GM18499 (cell line): ENCODE measurements around the gene COX5B.
"Not testable (repeated sequence)": the region's sequence is repeated elsewhere in the genome, so short reads cannot be mapped to it uniquely, and the experiment has no call there.

ENCODE experiments used
- ATAC-seq: cut with Tn5 transposase; IDR thresholded peaks from one replicate; pipeline ENCODE4 v1.9.1; 2021; ENCODE audit warnings: moderate number of reproducible peaks; ENCODE audit not compliant: insufficient read depth, unreplicated experiment

COX5B gene, protein sequence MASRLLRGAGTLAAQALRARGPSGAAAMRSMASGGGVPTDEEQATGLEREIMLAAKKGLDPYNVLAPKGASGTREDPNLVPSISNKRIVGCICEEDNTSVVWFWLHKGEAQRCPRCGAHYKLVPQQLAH

DNA sequence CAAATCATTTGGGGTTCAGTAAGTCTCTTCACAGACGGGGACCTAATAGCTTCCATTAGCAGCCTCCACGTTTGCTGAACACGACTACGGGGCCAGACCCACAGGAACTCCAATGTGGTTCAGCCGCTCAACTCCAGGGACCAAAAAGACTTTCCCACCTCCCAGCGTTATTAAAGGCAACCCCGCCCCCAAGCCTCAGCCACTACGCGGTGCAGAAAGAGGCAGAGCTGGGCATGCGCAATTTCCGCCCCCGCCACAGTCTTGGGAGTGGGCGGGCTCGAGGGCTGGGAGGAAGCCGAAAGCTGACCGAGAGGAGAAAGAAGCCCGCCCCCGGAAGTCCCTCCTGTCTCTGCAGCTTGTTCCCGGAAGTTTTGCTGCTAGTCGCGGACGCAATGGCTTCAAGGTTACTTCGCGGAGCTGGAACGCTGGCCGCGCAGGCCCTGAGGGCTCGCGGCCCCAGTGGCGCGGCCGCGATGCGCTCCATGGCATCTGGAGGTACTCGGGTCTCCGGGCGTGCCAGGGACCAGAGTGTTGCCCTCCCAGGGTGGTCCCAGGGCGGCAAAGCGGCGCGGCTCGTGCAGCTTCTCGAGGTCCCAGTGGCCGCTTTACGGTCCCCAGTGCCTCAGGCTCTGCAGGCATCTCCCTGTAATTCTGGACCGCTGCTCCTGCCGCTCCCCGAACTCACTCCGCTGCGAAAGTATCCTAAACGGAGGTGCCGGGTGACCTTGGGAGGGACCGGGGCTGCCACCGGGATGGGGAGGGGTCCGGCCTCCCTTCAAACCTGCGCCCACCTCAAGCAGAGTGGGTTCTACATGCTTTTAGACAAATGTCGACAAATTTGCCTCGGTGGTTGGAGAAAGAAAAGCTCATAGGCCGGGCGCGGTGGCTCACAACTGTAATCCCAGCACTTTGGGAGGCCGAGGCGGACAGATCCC, at the start of gene COX5B:
COX5B (plus strand) TSS at position 368 of the 935 bp plus-strand sequence; CDS start at position 393, 25 bp downstream.
- ATAC-seq = peak; percentile 87

DNA sequence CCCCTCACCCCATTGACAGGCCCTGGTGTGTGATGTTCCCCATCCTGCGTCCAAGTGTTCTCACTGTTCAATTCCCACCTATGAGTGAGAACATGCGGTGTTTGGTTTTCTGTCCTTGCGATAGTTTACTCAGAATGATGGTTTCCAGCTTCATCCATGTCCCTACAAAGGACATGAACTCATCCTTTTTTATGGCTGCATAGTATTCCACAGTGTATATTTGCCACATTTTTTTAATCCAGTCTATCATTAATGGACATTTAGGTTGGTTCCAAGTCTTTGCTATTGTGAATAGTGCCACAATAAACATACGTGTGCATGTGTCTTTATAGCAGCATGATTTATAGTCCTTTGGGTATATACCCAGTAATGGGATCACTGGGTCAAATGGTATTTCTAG, 49.7 kb upstream of the COX5B start:
- ATAC-seq = not testable (repeated sequence)

DNA sequence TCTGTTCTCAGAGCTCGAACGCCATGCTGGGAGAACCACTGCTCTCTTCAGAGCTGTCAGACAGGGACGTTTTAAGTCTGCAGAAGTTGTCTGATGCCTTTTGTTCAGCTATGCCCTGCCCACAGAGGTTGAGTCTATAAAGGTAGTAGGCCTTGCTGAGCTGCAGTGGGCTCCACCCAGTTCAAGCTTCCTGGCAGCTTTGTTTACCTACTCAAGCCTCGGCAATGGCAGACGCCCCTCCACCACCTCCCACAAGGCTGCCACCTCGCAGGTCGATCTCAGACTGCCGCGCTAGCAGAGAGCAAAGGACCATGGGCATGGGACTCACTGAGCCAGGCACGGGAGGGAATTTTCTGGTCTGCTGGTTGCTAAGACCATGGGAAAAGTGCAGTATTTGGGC, 44.3 kb upstream of the COX5B start:
- ATAC-seq = not testable (repeated sequence)

DNA sequence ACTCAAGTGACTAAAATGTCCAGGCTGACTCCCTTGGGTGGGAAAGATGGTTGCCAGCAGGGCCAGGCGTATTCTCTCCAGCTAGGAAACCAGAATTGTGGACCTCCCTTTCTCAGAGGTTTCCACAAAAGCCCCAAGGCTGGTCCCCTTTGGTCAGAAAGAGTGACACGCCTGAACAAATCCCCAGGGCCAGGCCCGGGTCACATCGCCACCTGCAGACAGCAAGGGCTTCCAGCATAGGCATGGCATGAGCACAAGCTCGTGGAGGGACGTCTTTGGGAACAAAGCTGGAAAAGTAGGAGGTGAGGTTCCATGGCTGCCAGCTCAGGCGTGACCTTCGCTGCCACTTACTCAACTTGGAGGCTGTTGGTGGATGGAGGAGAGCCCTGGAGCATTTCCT, 40.8 kb upstream of the COX5B start:
- not testable (repeated sequence) for ATAC-seq

DNA sequence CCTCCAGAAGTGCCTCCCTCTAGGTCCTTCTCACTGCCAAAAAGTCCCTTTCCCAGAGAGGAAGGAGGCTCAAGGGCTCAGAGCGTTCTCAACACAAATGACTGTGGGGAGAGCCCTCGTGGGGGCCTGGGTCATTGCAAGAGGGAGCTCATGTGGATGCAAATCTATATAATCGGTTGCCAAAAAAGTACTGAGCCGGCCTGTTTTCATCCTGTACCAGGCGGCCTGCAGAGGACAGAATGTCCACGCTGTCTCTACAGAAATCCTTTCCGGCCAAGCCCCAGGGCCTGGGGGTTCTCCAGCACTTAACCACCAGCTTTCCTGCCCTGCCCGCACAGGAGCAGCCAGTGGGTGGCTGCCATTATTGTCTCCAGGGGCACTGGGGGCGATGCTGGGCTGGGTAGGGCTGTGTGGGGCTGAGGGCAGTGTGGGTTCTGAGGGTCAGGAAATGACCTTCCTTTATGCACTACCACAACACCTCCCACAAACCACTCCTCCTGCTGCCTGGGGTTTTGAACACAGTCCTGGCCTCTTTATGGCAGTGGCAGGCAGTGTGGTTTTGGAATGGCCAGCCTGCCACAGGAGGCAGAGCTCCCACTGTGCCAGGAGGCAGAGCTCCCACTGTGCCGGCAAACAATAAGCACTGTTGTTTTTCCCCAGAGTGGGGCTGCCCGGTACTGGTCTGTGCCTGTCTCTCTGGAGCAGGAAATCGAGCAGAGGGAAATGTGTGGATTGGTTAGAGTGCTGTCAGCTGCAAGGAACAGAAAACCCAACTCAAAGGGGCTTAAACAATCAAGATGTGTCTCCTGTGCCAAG, 40.1 kb upstream of the COX5B start:
- ATAC-seq = not testable (repeated sequence)

DNA sequence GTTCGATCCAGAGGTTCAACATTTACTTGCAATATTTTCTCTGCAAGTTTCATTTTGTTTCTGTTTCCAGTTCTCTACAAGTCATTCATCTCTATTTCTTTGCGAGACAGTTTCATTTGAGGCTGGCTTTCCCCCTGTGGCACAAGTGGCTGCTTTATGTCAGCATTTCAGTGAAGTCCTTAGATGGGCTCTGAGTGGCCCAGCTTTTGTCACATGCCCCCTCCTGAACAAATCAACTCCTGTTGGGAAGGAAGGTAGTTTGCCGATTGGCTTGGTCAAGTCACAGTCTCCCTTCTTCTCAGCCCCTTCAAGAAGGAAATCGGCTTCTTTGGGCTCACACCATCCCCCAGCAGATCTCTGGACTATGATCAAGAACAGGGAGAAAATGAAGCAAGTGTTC, 37.1 kb upstream of the COX5B start:
- ATAC-seq = not testable (repeated sequence)

DNA sequence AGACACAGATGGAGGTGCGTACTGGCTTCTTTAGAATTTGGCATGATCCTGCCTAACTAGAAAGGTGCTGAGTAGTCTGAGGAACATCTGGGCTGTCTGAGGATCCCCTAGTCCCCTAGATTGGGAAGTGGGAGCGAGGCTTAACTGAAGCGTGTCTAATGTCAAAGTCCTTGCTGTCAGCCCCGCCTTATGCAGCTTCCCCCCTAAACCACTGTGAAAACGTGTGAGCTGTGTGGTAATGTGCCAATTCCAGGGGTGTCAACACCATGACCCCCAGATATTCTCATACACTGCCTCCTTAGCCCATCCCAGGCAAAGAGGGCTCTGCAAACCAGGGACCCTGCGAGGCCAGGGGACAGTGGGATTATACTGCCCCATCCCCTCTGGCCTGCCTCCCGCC, 34.0 kb upstream of the COX5B start:
- not testable (repeated sequence) for ATAC-seq

DNA sequence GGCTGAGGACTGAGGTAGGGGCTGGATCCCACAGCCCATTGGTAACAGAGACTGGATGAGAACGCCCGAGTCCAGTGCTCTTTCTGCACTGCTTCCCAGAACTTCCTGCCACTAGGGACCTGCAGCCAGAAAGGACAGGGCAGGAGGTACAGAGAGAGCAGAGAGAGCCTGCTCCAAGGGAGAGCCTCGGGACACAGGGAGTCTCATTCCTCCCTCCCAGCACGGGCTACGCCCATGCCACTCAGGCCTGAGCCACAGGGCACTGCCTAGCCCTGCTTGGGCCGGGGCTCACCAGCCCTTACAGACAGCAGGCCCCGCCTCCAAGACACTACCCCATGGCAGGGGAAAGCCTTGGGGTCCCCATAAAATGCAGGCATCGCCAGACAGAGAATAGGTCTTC, 30.1 kb upstream of the COX5B start:
- ATAC-seq = not testable (repeated sequence)

DNA sequence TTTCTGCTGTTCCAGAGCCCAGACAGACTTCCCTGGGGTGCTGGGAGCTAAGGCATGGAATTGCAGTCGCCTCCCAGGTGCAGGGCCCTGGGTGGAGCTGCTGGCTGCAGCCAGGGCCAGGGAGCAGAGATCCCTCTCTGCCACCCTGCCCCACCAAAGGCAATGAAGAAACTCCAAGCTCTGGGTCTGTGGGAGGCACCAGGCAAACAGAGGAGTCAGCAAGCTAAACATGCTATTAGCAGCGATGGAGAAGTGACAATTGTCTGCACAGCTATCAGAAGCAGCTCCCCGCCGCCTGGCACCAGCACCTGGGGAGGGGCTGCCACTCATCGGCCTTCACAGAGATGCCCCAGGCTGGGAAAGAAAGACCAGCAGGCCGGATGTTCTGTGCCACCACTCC, 28.0 kb upstream of the COX5B start:
- ATAC-seq = no peak

DNA sequence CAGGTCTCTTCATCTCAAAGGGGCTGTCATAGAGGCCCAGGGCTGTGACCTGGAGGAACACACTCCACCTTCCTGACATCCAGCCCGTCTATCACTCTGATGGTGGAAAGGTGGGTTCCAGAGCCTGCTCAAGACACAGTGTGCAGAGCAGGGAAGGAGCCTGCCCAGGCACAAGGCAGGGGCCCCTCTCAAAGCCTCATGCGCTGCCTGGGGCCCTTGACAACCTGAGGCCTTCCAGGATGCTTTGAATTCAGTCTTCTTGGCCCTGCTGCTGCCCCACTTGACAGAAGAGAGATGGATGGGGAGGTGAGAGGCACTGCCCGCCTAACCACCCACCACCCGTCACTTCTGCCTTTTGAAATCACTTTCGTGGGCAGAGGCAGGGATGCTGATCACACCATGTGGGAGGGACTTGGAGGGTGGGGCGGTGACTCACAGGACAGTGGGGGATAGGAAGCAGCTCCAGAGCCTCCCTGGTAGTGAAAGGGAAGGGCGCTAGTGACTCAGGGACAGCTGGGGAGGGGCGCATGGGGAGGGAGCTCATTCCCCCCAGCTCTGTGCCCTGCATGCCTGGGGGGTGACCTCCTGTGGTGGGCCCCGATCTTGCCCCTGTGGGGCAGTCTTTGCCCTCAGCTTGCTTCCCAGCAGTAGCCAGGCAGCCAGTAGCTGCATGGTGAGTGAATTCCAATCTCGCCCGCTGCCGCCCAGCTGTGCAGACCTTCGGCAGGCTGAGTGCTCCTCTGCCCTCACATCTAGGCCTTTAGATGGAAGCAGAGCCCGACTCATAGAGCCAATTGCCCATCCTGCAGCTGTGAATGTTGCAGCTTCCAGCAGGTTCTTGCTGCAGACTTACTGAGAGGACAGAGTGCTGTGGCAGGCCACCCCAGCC, 26.7 kb upstream of the COX5B start:
- ATAC-seq = not testable (repeated sequence)

DNA sequence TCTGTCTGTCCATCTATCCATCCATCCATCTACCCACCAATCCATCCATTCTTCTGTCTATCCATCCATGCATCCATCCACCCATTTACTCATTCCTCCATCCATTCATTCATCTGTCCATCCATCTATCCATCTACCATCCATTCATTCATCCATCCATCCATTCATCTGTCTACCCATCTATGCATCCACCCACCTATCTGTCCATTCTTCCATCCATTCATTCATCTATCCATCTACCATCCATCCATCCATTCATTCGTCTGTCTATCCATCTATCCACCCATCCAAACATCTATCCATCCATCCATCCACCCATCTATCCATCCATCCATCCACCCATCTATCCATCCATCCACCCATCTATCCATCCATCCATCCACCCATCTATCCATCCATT, 25.4 kb upstream of the COX5B start:
- ATAC-seq = not testable (repeated sequence)

DNA sequence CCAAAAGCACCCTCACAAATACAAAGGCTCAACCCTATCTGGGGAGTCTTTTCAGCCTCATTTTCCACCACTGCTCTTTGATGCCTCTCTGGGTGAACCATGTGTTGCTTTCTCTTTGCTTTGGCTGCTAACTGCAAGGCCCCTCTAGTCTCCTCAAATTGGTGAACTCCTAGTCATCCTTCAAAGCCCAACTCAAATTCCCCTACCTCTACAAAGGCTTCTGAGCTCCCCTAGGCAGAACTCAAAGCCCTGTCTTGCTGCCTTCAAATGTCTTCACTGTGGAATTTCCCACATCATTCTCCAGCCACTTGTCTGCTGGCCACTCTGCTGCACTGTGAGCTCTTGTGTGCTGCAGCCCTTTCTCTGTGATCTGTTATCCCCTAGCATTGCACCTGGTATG, 22.9 kb upstream of the COX5B start:
- not testable (repeated sequence) for ATAC-seq

DNA sequence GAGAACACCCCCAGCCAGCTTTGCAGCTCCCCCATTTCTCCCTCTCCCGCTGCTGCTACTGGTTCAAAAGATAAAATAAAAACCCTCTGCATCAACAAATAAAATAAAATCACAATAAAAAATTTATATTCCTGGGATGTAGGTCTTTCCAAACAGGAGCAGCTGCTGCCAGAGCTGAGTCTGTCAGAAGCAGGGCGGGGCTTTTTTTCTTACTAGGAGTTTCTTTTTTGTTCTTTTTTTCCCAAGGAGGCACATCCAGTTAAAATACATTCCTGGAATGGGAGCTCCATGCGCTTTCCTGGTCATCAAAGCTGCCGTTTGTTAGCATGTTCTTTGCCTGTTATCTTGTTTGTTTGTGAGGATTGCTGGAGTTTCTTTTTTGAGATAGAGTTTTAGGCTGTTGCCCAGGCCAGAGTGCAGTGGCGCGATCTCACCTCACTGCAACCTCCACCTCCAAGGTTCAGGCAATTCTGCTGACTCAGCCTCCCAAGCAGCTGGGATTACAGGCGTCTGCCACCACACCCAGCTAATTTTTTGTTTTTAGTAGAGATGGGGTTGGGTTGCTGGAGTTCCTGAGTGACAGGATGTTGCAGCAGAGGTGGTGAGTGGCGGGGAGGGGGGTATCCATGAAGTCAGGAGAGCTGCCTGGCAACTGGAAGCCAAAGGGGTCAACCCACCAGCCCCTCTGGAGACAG, 20.4 kb upstream of the COX5B start:
- ATAC-seq = not testable (repeated sequence)

DNA sequence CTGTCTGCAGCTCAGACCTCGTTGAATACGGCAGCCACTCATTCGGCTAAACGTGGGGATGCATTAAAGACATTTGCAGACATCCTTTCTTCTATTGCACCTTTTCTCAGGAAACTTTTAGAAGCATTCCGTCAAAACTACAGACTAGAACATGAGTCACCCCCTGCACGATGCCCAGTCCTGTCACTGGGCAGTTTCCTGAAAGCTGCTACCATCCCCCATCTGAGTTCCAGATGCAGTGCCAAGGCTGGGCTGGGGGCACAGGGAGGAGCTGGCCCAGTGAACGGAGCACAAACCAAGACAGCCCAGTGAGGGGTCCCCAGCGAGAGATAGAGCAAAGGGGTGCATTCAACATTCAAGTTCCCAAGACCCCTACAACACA, 19.8 kb upstream of the COX5B start:
- ATAC-seq = not testable (repeated sequence)

DNA sequence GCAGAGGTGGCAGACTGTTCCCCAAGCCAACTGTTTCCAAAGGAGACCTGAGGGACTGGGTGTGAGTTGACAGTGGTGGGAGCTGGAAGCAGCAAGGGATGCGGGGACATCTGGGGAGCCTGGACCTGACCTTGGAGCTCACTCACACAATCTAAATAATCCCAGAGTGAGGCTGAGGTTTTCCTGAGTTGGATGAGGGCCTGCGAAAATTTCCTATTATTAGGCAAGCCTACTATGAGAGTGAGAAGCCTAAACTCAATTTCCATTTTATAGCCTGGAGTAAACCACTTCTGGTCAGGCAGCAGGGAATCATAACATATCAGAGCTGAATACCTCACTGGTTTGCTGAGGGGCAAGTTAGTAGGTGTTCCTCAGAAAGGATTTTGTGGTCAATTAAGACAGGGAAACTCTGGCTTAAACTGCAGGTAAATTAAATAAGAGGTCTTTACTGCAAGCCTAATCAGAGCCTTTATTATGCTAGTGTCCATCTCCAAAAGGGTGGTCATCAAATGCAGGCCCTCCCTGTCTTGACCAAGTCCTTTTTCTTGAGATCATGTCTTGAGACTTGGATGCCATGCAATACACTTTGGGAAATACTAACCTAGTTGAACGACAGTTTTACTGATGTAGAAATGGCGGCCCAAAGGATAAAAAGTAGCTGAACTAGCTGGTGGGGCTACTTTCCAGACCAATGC, 1.7 kb upstream of the COX5B start:
- ATAC-seq = no peak

DNA sequence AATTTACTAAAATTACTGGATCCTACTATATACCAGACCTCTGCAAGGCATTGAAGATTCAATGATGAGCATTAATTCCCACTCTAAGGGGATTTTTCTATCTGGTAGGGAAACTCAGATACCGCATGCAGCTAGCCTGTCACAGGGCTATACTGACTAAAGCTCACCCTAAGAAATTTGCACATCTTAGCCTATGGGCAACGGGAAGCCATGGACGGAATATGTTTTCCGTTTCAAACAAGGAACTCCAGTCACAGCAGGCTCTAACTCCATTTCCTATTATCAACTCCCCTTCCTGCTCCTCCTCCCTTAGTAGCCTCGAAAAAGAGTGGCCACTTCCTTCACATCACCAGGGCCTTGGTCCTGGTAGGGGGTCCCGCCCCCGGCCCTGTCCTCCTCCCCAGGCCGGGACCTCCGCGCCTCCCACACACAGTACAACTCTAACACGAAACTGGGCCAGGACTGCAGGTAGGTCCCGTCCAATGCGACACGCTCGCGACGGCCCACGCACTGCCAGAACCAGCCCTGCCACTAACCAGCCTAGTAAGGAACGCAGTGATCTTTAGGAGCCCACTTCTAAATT, 659 bp upstream of the COX5B start:
- peak; percentile 16 for ATAC-seq

DNA sequence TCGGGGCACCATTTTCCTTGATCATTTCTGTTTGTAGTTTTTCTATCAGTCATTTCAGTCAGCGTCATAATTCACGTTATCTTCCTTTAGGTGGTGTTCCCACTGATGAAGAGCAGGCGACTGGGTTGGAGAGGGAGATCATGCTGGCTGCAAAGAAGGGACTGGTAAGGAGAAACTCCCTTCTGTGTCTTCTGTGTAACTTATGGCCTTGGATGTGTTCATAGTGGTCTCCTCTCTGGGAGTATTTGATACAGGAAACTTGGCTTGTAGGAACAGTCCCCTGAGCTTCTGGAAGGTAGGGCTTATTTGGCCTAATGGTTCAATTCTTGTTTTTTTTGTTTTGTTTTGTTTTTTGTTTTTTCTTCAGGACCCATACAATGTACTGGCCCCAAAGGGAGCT, 1.1 kb downstream of the COX5B start:
- ATAC-seq = no peak

DNA sequence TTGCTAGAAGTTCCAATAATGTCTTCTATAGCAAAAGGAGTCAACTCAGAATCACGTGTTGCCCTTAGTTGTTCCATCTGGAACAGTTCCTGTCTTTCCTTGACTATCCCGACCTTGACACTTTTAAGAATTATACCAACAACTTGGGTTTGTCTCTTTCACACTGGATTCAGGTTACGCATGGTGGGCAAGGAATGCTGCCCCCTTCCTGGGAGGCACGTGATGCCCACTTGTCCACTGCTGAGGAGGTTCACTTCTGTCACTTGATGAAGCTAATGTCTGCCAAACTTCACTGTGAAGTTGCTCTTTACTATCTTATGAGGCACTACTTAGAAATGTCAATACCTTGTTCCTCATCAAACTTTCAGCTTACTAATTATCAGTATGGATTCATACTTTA, 5.3 kb downstream of the COX5B start:
- ATAC-seq = no peak
